AG04450 (cell line): ENCODE results near the gene MLYCD. TPM values are rescaled to one million over a fixed set of nuclear protein-coding genes. Genes with fewer than 3 reads are reported as not detected.

Experiments used
- CTCF ChIA-PET: fragments of 300-600, 350-600 bp; formaldehyde crosslinking; extraction: SDS; loops from one replicate; lab custom pipeline; 2022; ENCODE audit warnings: antibody characterized with exemption, inconsistent platforms; lab: Charles Lee
- POLR2A ChIA-PET: fragments of 350-600 bp; formaldehyde crosslinking; extraction: SDS; loops from one replicate; lab custom pipeline; 2021; ENCODE audit warnings: antibody characterized with exemption, inconsistent platforms; lab: Yijun Ruan, JAX
- DNase-seq: peaks from one replicate; pipeline ENCODE4 v3.0.0-alpha.2; 2011; ENCODE audit warnings: low read depth, low spot score
- H3K27ac ChIP-seq: one replicate; pipeline ENCODE4 v1.5.1; 2012; ENCODE audit warnings: low read depth, low read length, control low read depth
- H3K27me3 ChIP-seq: one replicate; pipeline ENCODE4 v1.6.0; 2012; ENCODE audit warnings: low read length; ENCODE audit not compliant: control insufficient read depth, insufficient read depth
- H3K4me3 ChIP-seq: 2 replicates; pipeline ENCODE4 v1.5.1; 2011; ENCODE audit warnings: mild to moderate bottlenecking, low read depth, low read length, control low read depth
- H3K9me3 ChIP-seq: 2 replicates; pipeline ENCODE4 v1.5.1; 2012; ENCODE audit warnings: low read length; ENCODE audit not compliant: control insufficient read depth, insufficient read depth
- polyA plus RNA-seq: library from polyadenylated mRNA; depleted of rRNA; stranded (reverse); fragments of >200 nt; gene quantifications from 2 replicates; pipeline ENCODE4 v1.2.3, GENCODE V29; 2011
- TF ChIP-seq, protein P1 (sequence below): IDR thresholded peaks from 2 replicates; pipeline ENCODE4 v1.5.1; 2011; ENCODE audit warnings: low read depth, low read length, control low read depth, inconsistent platforms

Gene MLYCD
- polyA plus RNA-seq, 1 experiment: 2.0 TPM

GRCh38 chr16:83963277-83964119 is 64.6 kb downstream of the MLYCD start:
- DNase-seq: no peak
- CTCF ChIA-PET: interaction anchor here (1.2 to 10.9 kb wide), 2 partner anchors 101 to 102 kb away, joined by 8 to 171 read pairs; no protein-coding TSS in a partner anchor

DNA sequence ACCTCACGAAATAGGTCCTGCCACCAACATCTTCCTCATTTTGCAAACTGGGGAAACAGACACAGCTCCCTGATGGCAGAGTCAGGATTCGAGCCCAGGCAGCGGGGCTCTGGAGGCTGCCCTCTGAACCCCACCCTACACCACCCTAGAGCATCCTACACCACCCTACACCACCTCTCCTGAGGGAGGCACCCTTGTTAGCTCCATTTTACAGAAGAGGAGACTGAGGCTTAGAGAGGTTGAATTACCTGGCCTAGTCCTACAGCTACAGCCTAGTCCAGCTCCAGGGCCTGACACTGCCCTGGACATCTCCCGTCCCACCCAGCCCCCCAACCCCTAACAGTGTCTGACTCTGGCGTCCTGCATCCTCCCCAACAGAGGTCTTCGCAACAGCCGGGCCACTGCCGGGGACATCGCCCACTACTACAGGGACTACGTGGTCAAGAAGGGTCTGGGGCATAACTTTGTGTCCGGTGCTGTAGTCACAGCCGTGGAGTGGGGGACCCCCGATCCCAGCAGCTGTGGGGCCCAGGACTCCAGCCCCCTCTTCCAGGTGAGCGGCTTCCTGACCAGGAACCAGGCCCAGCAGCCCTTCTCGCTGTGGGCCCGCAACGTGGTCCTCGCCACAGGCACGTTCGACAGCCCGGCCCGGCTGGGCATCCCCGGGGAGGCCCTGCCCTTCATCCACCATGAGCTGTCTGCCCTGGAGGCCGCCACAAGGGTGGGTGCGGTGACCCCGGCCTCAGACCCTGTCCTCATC is 65.9 kb downstream of the MLYCD start:
- CTCF ChIA-PET: interaction anchor here (0.8 to 1.4 kb wide), 4 partner anchors 98 to 101 kb away, joined by 3 to 8 read pairs (median 6); no protein-coding TSS in a partner anchor
- POLR2A ChIA-PET: no interaction called here
- Histone ChIP-seq H3K27me3 (peaks cover 9% of the 10 kb centered on the region), H3K27ac (no peak overlapping the region), H3K9me3 (no peaks in the 10 kb centered on the region), H3K4me3 (no peak overlapping the region)
- DNase-seq: no peak
- TF ChIP-seq, protein P1, sequence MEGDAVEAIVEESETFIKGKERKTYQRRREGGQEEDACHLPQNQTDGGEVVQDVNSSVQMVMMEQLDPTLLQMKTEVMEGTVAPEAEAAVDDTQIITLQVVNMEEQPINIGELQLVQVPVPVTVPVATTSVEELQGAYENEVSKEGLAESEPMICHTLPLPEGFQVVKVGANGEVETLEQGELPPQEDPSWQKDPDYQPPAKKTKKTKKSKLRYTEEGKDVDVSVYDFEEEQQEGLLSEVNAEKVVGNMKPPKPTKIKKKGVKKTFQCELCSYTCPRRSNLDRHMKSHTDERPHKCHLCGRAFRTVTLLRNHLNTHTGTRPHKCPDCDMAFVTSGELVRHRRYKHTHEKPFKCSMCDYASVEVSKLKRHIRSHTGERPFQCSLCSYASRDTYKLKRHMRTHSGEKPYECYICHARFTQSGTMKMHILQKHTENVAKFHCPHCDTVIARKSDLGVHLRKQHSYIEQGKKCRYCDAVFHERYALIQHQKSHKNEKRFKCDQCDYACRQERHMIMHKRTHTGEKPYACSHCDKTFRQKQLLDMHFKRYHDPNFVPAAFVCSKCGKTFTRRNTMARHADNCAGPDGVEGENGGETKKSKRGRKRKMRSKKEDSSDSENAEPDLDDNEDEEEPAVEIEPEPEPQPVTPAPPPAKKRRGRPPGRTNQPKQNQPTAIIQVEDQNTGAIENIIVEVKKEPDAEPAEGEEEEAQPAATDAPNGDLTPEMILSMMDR: no peak

More at GRCh38 chr16:83963277-83964119, 64.6 kb downstream of the MLYCD start:
- Histone ChIP-seq H3K27ac (no peak overlapping the region), H3K4me3 (no peak overlapping the region), H3K27me3 (no peaks in the 10 kb centered on the region), H3K9me3 (no peaks in the 10 kb centered on the region)
- POLR2A ChIA-PET: no interaction called here
- TF ChIP-seq, protein P1: no peak

DNA sequence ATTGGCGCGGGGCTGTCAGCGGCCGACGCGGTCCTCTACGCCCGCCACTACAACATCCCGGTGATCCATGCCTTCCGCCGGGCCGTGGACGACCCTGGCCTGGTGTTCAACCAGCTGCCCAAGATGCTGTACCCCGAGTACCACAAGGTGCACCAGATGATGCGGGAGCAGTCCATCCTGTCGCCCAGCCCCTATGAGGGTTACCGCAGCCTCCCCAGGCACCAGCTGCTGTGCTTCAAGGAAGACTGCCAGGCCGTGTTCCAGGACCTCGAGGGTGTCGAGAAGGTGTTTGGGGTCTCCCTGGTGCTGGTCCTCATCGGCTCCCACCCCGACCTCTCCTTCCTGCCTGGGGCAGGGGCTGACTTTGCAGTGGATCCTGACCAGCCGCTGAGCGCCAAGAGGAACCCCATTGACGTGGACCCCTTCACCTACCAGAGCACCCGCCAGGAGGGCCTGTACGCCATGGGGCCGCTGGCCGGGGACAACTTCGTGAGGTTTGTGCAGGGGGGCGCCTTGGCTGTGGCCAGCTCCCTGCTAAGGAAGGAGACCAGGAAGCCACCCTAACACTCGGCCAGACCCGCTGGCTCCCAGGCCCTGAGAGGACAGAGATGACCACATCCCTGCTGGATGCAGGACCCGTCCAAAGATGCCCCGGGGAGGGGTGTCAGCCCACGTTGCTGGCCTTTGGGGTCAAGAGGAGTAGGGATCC is 66.7 kb downstream of the MLYCD start:
- no peak for DNase-seq
- Histone ChIP-seq H3K27ac (no peak overlapping the region), H3K27me3 (peaks cover 15% of the 10 kb centered on the region), H3K4me3 (no peak overlapping the region), H3K9me3 (no peaks in the 10 kb centered on the region)
- ChIA-PET POLR2A (no interaction called here), CTCF (interaction anchor here (0.8 to 1.4 kb wide), 3 partner anchors 9 to 100 kb away, joined by 3 to 7 read pairs (median 5); no protein-coding TSS in a partner anchor)
- TF ChIP-seq, protein P1: no peak

GRCh38 chr16:83966153-83966696 is 67.3 kb downstream of the MLYCD start:
- CTCF ChIA-PET: interaction anchor here (1.0 to 1.4 kb wide), 4 partner anchors 10 to 100 kb away, joined by 3 to 9 read pairs (median 4); no protein-coding TSS in a partner anchor
- Histone ChIP-seq H3K27ac (no peak overlapping the region), H3K27me3 (peaks cover 17% of the 10 kb centered on the region), H3K9me3 (no peaks in the 10 kb centered on the region), H3K4me3 (no peak overlapping the region)
- POLR2A ChIA-PET: no interaction called here
- DNase-seq: no peak
- TF ChIP-seq, protein P1: no peak
